Stomach (tissue), 9 donors: ENCODE data around the gene C1orf87. TPM values are rescaled to one million over a fixed set of nuclear protein-coding genes. Genes with fewer than 3 reads are reported as not detected.

Source experiments
- DNase-seq, 2 donors: peaks; one replicate each; pipeline versions ENCODE4 v3.0.0 to v3.0.0-alpha.2; 2013 to 2019
- H3K27ac ChIP-seq, 5 donors: fragments of 200-600 bp in 4 of 5; sonication (generic) in 4 of 5; one replicate each; pipeline ENCODE4 v1.5.1; 2013 to 2019; ENCODE audit warnings: mild to moderate bottlenecking in 1 of 5, moderate library complexity in 1 of 5
- H3K27me3 ChIP-seq, 3 donors: fragments of 200-600 bp; sonication (generic); one replicate each; pipeline ENCODE4 v1.5.1; 2017 to 2019; ENCODE audit warnings: mixed run types in 1 of 3
- H3K36me3 ChIP-seq, 4 donors: fragments of 200-600 bp; sonication (generic); 1 replicate in 3 of 4; 2 replicates in 1 of 4; pipeline ENCODE4 v1.5.1; 2016 to 2019
- H3K4me1 ChIP-seq, 4 donors: fragments of 200-600 bp; sonication (generic); one replicate each; pipeline ENCODE4 v1.5.1; 2016 to 2019
- H3K4me3 ChIP-seq, 4 donors: fragments of 200-600 bp; sonication (generic) in 3 of 4; one replicate each; pipeline ENCODE4 v1.5.1; 2016 to 2019; ENCODE audit warnings: mild to moderate bottlenecking in 1 of 4
- H3K9me3 ChIP-seq, 4 donors: fragments of 200-600 bp; sonication (generic); one replicate each; pipeline ENCODE4 v1.5.1; 2016 to 2019
- EP300 ChIP-seq: sonication (generic); formaldehyde crosslinking; IDR thresholded peaks from one replicate; pipeline ENCODE4 v1.6.1; 2017; ENCODE audit warnings: antibody characterized with exemption
- POLR2A ChIP-seq, 4 donors: fragments of 450-650 bp; IDR thresholded peaks; one replicate each; pipeline ENCODE4 v1.6.1; 2016; ENCODE audit warnings: antibody characterized with exemption in 4 of 4, control low read depth in 2 of 4, mild to moderate bottlenecking in 1 of 4, moderate library complexity in 1 of 4
- POLR2AphosphoS5 ChIP-seq, 3 donors: sonication (generic); formaldehyde crosslinking; IDR thresholded peaks; one replicate each; pipeline ENCODE4 v1.6.1; 2016; ENCODE audit warnings: antibody characterized with exemption in 3 of 3
- WGBS, 5 donors: extraction: QIAGEN DNeasy Blood & Tissue Kit in 3 of 5; methylation state at CpG; one replicate each; pipeline versions ENCODE4 v1.1.5 to v1.1.7; 2013 to 2018; 5-methylcytosine and 5-hydroxymethylcytosine counted together
- intact Hi-C: fragments of 100-400 bp; cut with DNase I; formaldehyde crosslinking; loops from one replicate; pipeline ENCODE4 v1.15.1; 2023; ENCODE audit warnings: low total_unique reads
- polyA plus RNA-seq, 3 donors: library from polyadenylated mRNA; stranded (reverse); fragments of 200-250 nt; gene quantifications; one replicate each; pipeline ENCODE4 v1.2.3, GENCODE V29; 2013
- total RNA-seq, 5 donors: library from RNA; depleted of rRNA; stranded (reverse); fragments of >200 nt; gene quantifications; one replicate each; pipeline versions ENCODE4 v1.1.0 to v1.2.3, GENCODE V29; 2014 to 2016
- TF ChIP-seq, protein P1 (sequence below), 7 experiments: fragments of 450-650 bp in 4 of 7; fragments of 200-600 bp in 3 of 7; sonication (generic) in 3 of 7; IDR thresholded peaks; one replicate each; pipeline ENCODE4 v1.5.1; 2016 to 2019; ENCODE audit warnings: antibody characterized with exemption in 7 of 7, control low read depth in 2 of 7, mild to moderate bottlenecking in 1 of 7
- donor health status: healthy with polysubstance abuse.
- donor health status: Bipolar disorder and iron deficiency.
- donor health status: healthy.

The C1orf87 gene
- total and polyA plus RNA-seq, 8 donors: not detected

DNA sequence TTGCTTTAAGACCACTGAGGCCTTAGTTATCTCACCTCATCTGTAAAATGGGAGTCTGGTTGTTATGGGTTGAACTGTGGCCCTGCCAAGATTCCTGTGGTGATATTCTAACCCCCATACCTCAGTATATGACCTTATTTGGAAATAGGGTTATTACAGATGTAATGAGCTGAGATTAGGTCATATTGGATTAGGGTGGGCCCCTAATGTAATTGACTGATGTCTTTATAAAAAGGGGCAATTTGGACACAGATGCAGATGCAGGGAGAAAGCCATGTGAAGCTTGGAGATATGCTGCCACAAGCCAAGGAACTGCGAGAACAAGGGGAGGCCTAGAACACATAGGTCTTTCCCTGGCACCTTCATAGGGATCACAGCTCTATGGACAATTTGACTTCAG lies 3.9 kb downstream of the C1orf87 start:
- WGBS, 5 donors: 92 to 98% (median 92%) methylated on average over 1 of the region's 1 CpG
- intact Hi-C loops: no loop called here

GRCh38 chr1:60068393-60069045 lies 5.1 kb downstream of the C1orf87 start:
- DNase-seq: peak in 1 of 2 donors; percentile 20
- Histone ChIP-seq H3K27me3 (peaks cover 0 to 8% (median 6%) of the 10 kb centered on the region in 3 donors), H3K9me3 (no peaks in the 10 kb centered on the region), H3K4me3 (no peak overlapping the region), H3K36me3 (no peaks in the 10 kb centered on the region), H3K4me1 (peaks cover 0 to 2% (median under 1%) of the 10 kb centered on the region in 4 donors), H3K27ac (no peak overlapping the region)
- 58 to 69% (median 64%) methylated on average over 1 of the region's 1 CpG for whole genome bisulfite sequencing, 5 donors
- TF ChIP-seq POLR2A (IDR thresholded peaks at IDR 0.05): no peak
- TF ChIP-seq, protein P1, sequence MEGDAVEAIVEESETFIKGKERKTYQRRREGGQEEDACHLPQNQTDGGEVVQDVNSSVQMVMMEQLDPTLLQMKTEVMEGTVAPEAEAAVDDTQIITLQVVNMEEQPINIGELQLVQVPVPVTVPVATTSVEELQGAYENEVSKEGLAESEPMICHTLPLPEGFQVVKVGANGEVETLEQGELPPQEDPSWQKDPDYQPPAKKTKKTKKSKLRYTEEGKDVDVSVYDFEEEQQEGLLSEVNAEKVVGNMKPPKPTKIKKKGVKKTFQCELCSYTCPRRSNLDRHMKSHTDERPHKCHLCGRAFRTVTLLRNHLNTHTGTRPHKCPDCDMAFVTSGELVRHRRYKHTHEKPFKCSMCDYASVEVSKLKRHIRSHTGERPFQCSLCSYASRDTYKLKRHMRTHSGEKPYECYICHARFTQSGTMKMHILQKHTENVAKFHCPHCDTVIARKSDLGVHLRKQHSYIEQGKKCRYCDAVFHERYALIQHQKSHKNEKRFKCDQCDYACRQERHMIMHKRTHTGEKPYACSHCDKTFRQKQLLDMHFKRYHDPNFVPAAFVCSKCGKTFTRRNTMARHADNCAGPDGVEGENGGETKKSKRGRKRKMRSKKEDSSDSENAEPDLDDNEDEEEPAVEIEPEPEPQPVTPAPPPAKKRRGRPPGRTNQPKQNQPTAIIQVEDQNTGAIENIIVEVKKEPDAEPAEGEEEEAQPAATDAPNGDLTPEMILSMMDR (IDR thresholded peaks at IDR 0.05): no peak
- TF ChIP-seq POLR2AphosphoS5 (IDR thresholded peaks at IDR 0.05): no peak
- intact Hi-C loops: no loop called here

More for the DNA sequence above, 3.9 kb downstream of the C1orf87 start:
- H3K27ac ChIP-seq: no peak overlapping the region
- H3K9me3 ChIP-seq: no peaks in the 10 kb centered on the region
- peaks cover 0 to 19% (median 16%) of the 10 kb centered on the region in 3 donors for H3K27me3 ChIP-seq
- no peaks in the 10 kb centered on the region for H3K36me3 ChIP-seq
- peaks cover 0 to 7% (median 2%) of the 10 kb centered on the region in 4 donors for H3K4me1 ChIP-seq
- TF ChIP-seq POLR2A (IDR thresholded peaks at IDR 0.05): no peak
- no peak for TF ChIP-seq EP300
- no peak for TF ChIP-seq POLR2AphosphoS5 (IDR thresholded peaks at IDR 0.05)
- H3K4me3 ChIP-seq: no peak overlapping the region
- DNase-seq: no peak

DNA sequence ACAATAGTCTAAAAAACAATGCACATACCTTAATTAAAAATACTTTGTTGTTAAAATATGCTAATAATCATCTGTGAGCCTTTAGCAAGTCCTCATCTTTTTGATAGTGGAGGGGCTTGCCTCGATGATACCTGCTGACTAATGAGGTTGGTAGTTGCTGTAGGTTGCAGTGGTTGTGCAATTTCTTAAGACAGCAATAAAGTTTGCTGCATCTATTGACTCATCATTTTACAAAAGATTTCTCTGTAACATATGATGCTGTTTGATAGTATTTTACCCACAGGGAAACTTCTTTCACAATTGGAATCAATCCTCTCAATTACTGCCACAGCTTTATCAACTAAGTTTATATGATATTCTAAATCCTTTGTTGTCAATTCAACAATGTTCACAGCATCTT lies 7.6 kb downstream of the C1orf87 start:
- intact Hi-C loops: no loop called here
- Histone ChIP-seq H3K4me3 (no peak overlapping the region), H3K27me3 (no peaks in the 10 kb centered on the region), H3K4me1 (no peaks in the 10 kb centered on the region), H3K36me3 (no peaks in the 10 kb centered on the region), H3K9me3 (no peaks in the 10 kb centered on the region), H3K27ac (no peak overlapping the region)
- DNase-seq: no peak
- TF ChIP-seq POLR2AphosphoS5 (IDR thresholded peaks at IDR 0.05): no peak
- TF ChIP-seq POLR2A (IDR thresholded peaks at IDR 0.05): no peak
- TF ChIP-seq, protein P1 (IDR thresholded peaks at IDR 0.05): no peak
- TF ChIP-seq EP300: no peak
- 73 to 83% (median 77%) methylated on average over 1 of the region's 1 CpG for WGBS, 5 donors

- no peak for TF ChIP-seq POLR2A (IDR thresholded peaks at IDR 0.05)
- TF ChIP-seq POLR2AphosphoS5 (IDR thresholded peaks at IDR 0.05): no peak
- TF ChIP-seq, protein P1 (IDR thresholded peaks at IDR 0.05): no peak
- intact Hi-C loops: no loop called here
- WGBS, 5 donors: 68 to 98% (median 78%) methylated on average over 2 of the region's 2 CpGs
- Histone ChIP-seq H3K9me3 (no peaks in the 10 kb centered on the region), H3K4me1 (no peaks in the 10 kb centered on the region), H3K27ac (no peak overlapping the region), H3K4me3 (no peak overlapping the region), H3K36me3 (no peaks in the 10 kb centered on the region), H3K27me3 (no peaks in the 10 kb centered on the region)
- DNase-seq: no peak
Observed at GRCh38 chr1:60065199-60065598, 8.4 kb downstream of the C1orf87 start.

DNA sequence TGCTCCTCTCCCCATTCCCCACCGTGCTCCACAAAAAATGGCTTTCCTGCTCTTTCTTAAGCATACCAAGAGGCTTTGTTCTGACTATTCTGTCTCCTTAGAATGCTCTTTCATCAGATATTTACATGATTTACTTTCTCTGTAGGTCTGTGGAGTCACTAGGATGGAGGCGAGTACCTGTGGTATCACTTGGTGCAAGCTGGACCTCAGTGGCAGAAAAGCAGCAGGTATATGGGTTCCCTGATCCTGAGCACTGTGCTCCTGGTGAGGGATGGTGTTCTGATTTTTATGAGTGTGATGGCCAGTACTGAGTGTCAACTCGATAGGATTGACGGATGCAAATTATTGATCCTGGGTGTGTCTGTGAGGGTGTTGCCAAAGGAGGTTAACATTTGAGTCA lies 10.0 kb downstream of the C1orf87 start:
- no peak for DNase-seq
- Histone ChIP-seq H3K4me3 (no peak overlapping the region), H3K27ac (no peak overlapping the region), H3K9me3 (no peaks in the 10 kb centered on the region), H3K36me3 (no peaks in the 10 kb centered on the region), H3K27me3 (no peaks in the 10 kb centered on the region), H3K4me1 (no peaks in the 10 kb centered on the region)
- intact Hi-C loops: no loop called here
- TF ChIP-seq POLR2AphosphoS5 (IDR thresholded peaks at IDR 0.05) (no peak), POLR2A (IDR thresholded peaks at IDR 0.05) (no peak), EP300 (no peak)
- TF ChIP-seq, protein P1 (IDR thresholded peaks at IDR 0.05): no peak
- WGBS, 5 donors: 80 to 85% (median 83%) methylated on average over 4 of the region's 4 CpGs
